Fibroblast of lung (primary cell): ENCODE results near the gene LTBP2.

ENCODE experiments used
- EZH2 ChIP-seq: IDR thresholded peaks from 2 replicates; pipeline ENCODE4 v1.5.1; 2012; ENCODE audit warnings: low read length, control low read depth, mild to moderate bottlenecking; ENCODE audit errors: missing control alignments
- TF ChIP-seq, protein P1 (sequence below), 2 donors: IDR thresholded peaks in 1 of 2; conservative IDR thresholded peaks in 1 of 2; 1 replicate in 1 of 2; 2 replicates in 1 of 2; pipeline ENCODE4 v1.5.1; 2011 to 2012; ENCODE audit warnings: low read length in 2 of 2, control low read depth in 1 of 2, inconsistent platforms in 1 of 2, low read depth in 1 of 2, mild to moderate bottlenecking in 1 of 2

DNA sequence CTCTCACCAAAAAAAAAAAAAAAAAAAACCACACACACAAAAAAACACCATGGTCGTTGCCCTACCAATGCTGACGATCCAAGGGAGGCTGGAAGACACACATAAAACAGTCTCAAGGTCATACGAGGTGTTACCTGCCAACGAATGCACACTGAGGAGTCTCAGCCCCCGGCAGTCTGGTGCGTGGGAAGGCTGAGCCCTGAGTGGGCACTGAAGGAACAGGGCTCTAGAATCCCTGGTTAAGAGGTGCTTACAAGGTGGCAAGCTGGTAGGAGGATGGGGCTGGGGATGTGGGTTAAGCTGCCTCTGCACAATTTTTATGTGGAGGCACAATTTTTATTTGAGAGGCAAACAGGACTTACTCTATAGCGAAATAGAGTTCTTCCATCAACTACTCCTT, 7.9 kb downstream of the LTBP2 start:
- TF ChIP-seq, protein P1, sequence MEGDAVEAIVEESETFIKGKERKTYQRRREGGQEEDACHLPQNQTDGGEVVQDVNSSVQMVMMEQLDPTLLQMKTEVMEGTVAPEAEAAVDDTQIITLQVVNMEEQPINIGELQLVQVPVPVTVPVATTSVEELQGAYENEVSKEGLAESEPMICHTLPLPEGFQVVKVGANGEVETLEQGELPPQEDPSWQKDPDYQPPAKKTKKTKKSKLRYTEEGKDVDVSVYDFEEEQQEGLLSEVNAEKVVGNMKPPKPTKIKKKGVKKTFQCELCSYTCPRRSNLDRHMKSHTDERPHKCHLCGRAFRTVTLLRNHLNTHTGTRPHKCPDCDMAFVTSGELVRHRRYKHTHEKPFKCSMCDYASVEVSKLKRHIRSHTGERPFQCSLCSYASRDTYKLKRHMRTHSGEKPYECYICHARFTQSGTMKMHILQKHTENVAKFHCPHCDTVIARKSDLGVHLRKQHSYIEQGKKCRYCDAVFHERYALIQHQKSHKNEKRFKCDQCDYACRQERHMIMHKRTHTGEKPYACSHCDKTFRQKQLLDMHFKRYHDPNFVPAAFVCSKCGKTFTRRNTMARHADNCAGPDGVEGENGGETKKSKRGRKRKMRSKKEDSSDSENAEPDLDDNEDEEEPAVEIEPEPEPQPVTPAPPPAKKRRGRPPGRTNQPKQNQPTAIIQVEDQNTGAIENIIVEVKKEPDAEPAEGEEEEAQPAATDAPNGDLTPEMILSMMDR (conservative IDR thresholded peaks at IDR 0.05 in 1 of 2, IDR thresholded peaks at IDR 0.05 in 1 of 2; ENCODE audit: low read depth in 1 of 2, low read length in 2 of 2), result no peak
- no peak for TF ChIP-seq EZH2
